Lower leg skin (tissue), 3 donors: ENCODE data around the gene LYRM9.

Experiments
- POLR2A ChIP-seq, 2 donors: fragments of 450-650 bp; IDR thresholded peaks; one replicate each; pipeline ENCODE4 v1.6.1; 2016 to 2017; ENCODE audit warnings: antibody characterized with exemption in 2 of 2, mild to moderate bottlenecking in 1 of 2, moderate library complexity in 1 of 2
- TF ChIP-seq, protein P1 (sequence below), 3 donors: fragments of 450-650 bp; IDR thresholded peaks; one replicate each; pipeline ENCODE4 v1.5.1; 2016; ENCODE audit warnings: antibody characterized with exemption in 3 of 3, mild to moderate bottlenecking in 3 of 3, moderate library complexity in 2 of 3

DNA sequence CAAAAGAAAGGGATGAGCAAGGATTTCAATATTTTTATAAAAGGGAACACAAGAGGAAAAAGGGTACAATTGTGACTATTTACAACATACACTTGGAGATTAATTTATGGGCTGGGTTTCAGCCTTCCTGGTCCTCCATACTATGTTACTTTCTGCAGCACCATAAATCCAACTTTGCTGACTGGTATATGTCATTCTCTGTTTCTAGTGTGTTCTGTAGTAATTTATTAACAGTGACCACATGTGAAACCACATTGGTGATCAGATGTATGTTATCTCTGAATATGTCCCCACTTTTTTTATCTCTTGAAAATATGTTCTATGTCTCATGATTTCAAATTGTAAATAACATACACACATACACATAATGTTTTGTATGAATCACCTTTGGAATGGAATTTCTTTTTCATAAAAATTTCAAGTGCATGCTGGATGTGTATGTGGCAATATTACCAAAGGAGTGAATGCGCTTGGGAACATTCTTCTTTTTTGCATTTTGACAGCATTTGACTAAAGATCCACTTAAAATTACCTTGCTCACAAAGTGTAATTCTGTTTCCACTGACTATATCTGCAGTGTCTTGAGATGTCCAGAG lies 2.9 kb upstream of the LYRM9 start:
- TF ChIP-seq, protein P1, sequence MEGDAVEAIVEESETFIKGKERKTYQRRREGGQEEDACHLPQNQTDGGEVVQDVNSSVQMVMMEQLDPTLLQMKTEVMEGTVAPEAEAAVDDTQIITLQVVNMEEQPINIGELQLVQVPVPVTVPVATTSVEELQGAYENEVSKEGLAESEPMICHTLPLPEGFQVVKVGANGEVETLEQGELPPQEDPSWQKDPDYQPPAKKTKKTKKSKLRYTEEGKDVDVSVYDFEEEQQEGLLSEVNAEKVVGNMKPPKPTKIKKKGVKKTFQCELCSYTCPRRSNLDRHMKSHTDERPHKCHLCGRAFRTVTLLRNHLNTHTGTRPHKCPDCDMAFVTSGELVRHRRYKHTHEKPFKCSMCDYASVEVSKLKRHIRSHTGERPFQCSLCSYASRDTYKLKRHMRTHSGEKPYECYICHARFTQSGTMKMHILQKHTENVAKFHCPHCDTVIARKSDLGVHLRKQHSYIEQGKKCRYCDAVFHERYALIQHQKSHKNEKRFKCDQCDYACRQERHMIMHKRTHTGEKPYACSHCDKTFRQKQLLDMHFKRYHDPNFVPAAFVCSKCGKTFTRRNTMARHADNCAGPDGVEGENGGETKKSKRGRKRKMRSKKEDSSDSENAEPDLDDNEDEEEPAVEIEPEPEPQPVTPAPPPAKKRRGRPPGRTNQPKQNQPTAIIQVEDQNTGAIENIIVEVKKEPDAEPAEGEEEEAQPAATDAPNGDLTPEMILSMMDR (IDR thresholded peaks at IDR 0.05), result no peak
- no peak for TF ChIP-seq POLR2A (IDR thresholded peaks at IDR 0.05)
